ENCODE results near the gene CCER1.

The CCER1 gene

GRCh38 chr12:90940872-90941499 is 14.0 kb downstream of the CCER1 start:
- H3K4me1 ChIP-seq (ENCODE audit: insufficient read depth, low read length, poor library complexity, severe bottlenecking), result no peaks in the 10 kb centered on the region
- no peaks in the 10 kb centered on the region for H3K36me3 ChIP-seq (ENCODE audit: insufficient read depth, low read length)
- no peak overlapping the region for H2AFZ ChIP-seq (ENCODE audit: low read length)
- H3K9me2 ChIP-seq (replicated peaks; ENCODE audit: low read depth, low read length), result no peaks in the 10 kb centered on the region
- H3K9me3 ChIP-seq (ENCODE audit: insufficient read depth, low read depth, low read length), result no peaks in the 10 kb centered on the region
- H3K4me2 ChIP-seq (ENCODE audit: low read depth, low read length, poor library complexity, severe bottlenecking), result no peak overlapping the region
- H3K27me3 ChIP-seq (ENCODE audit: insufficient read depth, low read length, poor library complexity, severe bottlenecking), result no peaks in the 10 kb centered on the region
- H3K79me2 ChIP-seq (ENCODE audit: insufficient read depth, low read length), result no peaks in the 10 kb centered on the region
- H3F3A ChIP-seq (ENCODE audit: low read depth), result no peaks in the 10 kb centered on the region
- H3K9ac ChIP-seq (ENCODE audit: low read depth, low read length, poor library complexity, severe bottlenecking), result no peak overlapping the region
- TF ChIP-seq CTCF (conservative IDR thresholded peaks at IDR 0.05; ENCODE audit: low read length) (peak; percentile 77), EZH2phosphoT487 (IDR thresholded peaks at IDR 0.05; ENCODE audit: borderline replicate concordance) (no peak)
- no peaks in the 10 kb centered on the region for H4K20me1 ChIP-seq (ENCODE audit: insufficient read depth, low read length, poor library complexity, severe bottlenecking)
- no peak overlapping the region for H3K4me3 ChIP-seq (ENCODE audit: low read length, poor library complexity, severe bottlenecking)

DNA sequence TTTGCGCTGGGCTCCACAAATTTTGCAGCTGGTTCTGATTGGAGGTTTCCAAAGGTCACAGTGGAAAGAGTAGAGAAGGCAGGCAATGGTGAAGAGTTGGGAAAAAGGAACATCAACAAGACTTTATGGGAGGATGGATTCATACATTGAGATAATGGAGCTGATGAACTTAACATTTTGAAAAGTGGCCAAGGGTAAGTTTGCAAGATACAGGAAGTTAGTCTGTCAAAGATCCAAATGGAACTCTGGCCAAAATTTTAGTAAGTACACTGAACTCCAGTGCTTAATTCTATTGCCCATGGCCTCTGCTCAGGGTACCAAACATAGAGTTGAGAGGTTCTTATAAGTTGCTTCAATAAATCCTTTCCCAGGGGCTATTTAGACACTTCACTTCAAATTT is 15.6 kb downstream of the CCER1 start:
- no peak overlapping the region for H2AFZ ChIP-seq (ENCODE audit: low read length)
- no peaks in the 10 kb centered on the region for H3K36me3 ChIP-seq (ENCODE audit: insufficient read depth, low read length)
- no peaks in the 10 kb centered on the region for H3K9me2 ChIP-seq (replicated peaks; ENCODE audit: low read depth, low read length)
- no peak overlapping the region for H3K4me2 ChIP-seq (ENCODE audit: low read depth, low read length, poor library complexity, severe bottlenecking)
- TF ChIP-seq CTCF (conservative IDR thresholded peaks at IDR 0.05; ENCODE audit: low read length), result no peak
- TF ChIP-seq EZH2phosphoT487 (IDR thresholded peaks at IDR 0.05; ENCODE audit: borderline replicate concordance), result no peak
- H3K9ac ChIP-seq (ENCODE audit: low read depth, low read length, poor library complexity, severe bottlenecking), result no peak overlapping the region
- H3K4me3 ChIP-seq (ENCODE audit: low read length, poor library complexity, severe bottlenecking), result no peak overlapping the region
- H4K20me1 ChIP-seq (ENCODE audit: insufficient read depth, low read length, poor library complexity, severe bottlenecking), result no peaks in the 10 kb centered on the region
- no peaks in the 10 kb centered on the region for H3F3A ChIP-seq (ENCODE audit: low read depth)
- H3K4me1 ChIP-seq (ENCODE audit: insufficient read depth, low read length, poor library complexity, severe bottlenecking), result no peaks in the 10 kb centered on the region
- H3K27me3 ChIP-seq (ENCODE audit: insufficient read depth, low read length, poor library complexity, severe bottlenecking), result no peaks in the 10 kb centered on the region
- no peaks in the 10 kb centered on the region for H3K79me2 ChIP-seq (ENCODE audit: insufficient read depth, low read length)
- no peaks in the 10 kb centered on the region for H3K9me3 ChIP-seq (ENCODE audit: insufficient read depth, low read depth, low read length)

GRCh38 chr12:90938451-90938850 is 16.5 kb downstream of the CCER1 start:
- no peaks in the 10 kb centered on the region for H3K4me1 ChIP-seq (ENCODE audit: insufficient read depth, low read length, poor library complexity, severe bottlenecking)
- H3F3A ChIP-seq (ENCODE audit: low read depth), result no peaks in the 10 kb centered on the region
- H3K79me2 ChIP-seq (ENCODE audit: insufficient read depth, low read length), result no peaks in the 10 kb centered on the region
- TF ChIP-seq CTCF (conservative IDR thresholded peaks at IDR 0.05; ENCODE audit: low read length) (no peak), EZH2phosphoT487 (IDR thresholded peaks at IDR 0.05; ENCODE audit: borderline replicate concordance) (no peak)
- no peaks in the 10 kb centered on the region for H3K36me3 ChIP-seq (ENCODE audit: insufficient read depth, low read length)
- H4K20me1 ChIP-seq (ENCODE audit: insufficient read depth, low read length, poor library complexity, severe bottlenecking), result no peaks in the 10 kb centered on the region
- no peak overlapping the region for H3K9ac ChIP-seq (ENCODE audit: low read depth, low read length, poor library complexity, severe bottlenecking)
- H3K9me3 ChIP-seq (ENCODE audit: insufficient read depth, low read depth, low read length), result no peaks in the 10 kb centered on the region
- no peak overlapping the region for H3K4me3 ChIP-seq (ENCODE audit: low read length, poor library complexity, severe bottlenecking)
- H3K27me3 ChIP-seq (ENCODE audit: insufficient read depth, low read length, poor library complexity, severe bottlenecking), result no peaks in the 10 kb centered on the region
- no peak overlapping the region for H2AFZ ChIP-seq (ENCODE audit: low read length)
- no peak overlapping the region for H3K4me2 ChIP-seq (ENCODE audit: low read depth, low read length, poor library complexity, severe bottlenecking)
- H3K9me2 ChIP-seq (replicated peaks; ENCODE audit: low read depth, low read length), result no peaks in the 10 kb centered on the region

Measured in Loucy (cell line).